Adipocyte (in vitro differentiated cells): ENCODE measurements around the gene RIC8B.
A peak's percentile ranks its signal among the peaks of the same experiment; 100 is the strongest.

ENCODE experiments used
- DNase-seq: peaks from one replicate; pipeline ENCODE4 v3.0.0-alpha.2; 2015; ENCODE audit warnings: low read depth
- H3K27me3 ChIP-seq: replicated peaks from 2 replicates; pipeline ENCODE4 v1.7.0; 2013; ENCODE audit warnings: mild to moderate bottlenecking, low read length, moderate library complexity; ENCODE audit not compliant: control insufficient read depth, insufficient read depth
- H3K36me3 ChIP-seq: 2 replicates; pipeline ENCODE4 v1.7.0; 2013; ENCODE audit warnings: low read length, mild to moderate bottlenecking, moderate library complexity; ENCODE audit not compliant: control insufficient read depth, insufficient read depth, severe bottlenecking
- H3K4me1 ChIP-seq: 2 replicates; pipeline ENCODE4 v1.7.0; 2013; ENCODE audit warnings: mild to moderate bottlenecking, low read length, moderate library complexity; ENCODE audit not compliant: control insufficient read depth, insufficient read depth
- H3K4me3 ChIP-seq: 2 replicates; pipeline ENCODE4 v1.7.0; 2013; ENCODE audit warnings: mild to moderate bottlenecking, low read length, moderate library complexity
- H3K9ac ChIP-seq: 2 replicates; pipeline ENCODE4 v1.7.0; 2013; ENCODE audit warnings: mild to moderate bottlenecking, low read length, moderate library complexity
- H3K9me3 ChIP-seq: 2 replicates; pipeline ENCODE4 v1.7.0; 2013; ENCODE audit warnings: mild to moderate bottlenecking, low read length, moderate library complexity; ENCODE audit not compliant: control insufficient read depth

RIC8B gene

GRCh38 chr12:106774808-106775524 lies 484 bp downstream of the RIC8B start:
- H3K9me3 ChIP-seq: no peaks in the 10 kb centered on the region
- H3K4me3 ChIP-seq: peak overlapping the region; percentile 91
- no peak for DNase-seq
- H3K9ac ChIP-seq: peak overlapping the region; percentile 97
- peaks cover 9% of the 10 kb centered on the region for H3K4me1 ChIP-seq
- no peaks in the 10 kb centered on the region for H3K27me3 ChIP-seq
- no peaks in the 10 kb centered on the region for H3K36me3 ChIP-seq

- no peaks in the 10 kb centered on the region for H3K36me3 ChIP-seq
Measured at GRCh38 chr12:106776897-106777296, 2.4 kb downstream of the RIC8B start.

DNA sequence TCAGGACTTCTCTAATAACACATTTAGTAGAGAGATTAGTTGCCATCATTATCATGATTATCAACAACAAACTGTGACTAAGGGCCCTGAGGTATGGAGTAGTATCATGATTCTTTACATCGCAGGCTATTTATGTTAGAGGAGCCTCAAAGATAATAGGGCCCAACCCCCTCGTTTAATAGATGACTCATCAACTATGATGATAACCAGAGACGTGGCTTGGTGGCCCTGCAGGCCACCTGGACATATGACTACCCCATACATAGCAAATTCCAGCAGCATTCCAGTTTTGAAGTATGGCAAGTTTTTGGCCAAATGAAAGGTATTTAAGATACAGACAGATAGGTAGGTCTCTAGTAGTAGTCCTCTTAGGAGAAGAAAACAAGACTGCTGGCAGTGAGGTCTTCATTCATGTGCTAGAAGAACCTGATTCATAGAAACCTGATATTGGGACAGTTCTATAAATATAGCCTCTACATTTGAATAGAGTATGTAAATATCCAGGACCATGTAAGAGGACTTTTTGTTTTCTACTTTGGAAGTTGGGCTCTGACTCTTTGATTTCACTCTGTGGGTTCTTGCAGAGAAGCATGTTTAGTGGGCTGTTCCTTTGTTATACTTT lies 5.6 kb downstream of the RIC8B start:
- Histone ChIP-seq H3K36me3 (peaks cover 10% of the 10 kb centered on the region), H3K9ac (no peak overlapping the region)
- peak; percentile 12 for DNase-seq

More at GRCh38 chr12:106776897-106777296, 2.4 kb downstream of the RIC8B start:
- no peaks in the 10 kb centered on the region for H3K27me3 ChIP-seq
- DNase-seq: no peak
- no peaks in the 10 kb centered on the region for H3K9me3 ChIP-seq
- H3K9ac ChIP-seq: no peak overlapping the region
- H3K4me1 ChIP-seq: peaks cover 9% of the 10 kb centered on the region
- no peak overlapping the region for H3K4me3 ChIP-seq

DNA sequence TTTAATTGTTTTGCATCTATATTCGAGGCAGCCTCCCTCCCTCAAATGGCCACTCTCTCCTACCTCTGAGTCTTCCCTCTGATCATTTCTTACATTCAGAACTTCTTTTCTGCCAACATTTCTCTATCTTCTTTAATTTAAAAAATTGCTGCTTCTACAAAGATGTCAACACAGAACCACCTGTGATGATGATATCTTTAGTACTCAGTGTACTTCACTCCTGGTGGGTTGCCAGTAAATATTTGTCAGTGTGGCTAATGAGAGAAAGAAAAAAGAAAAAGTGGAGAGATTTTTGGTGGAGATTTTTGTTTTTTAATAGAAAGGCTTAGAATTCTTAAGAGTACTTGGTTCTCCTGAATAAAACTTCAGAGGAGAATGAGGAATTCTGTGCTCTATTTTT lies 8.1 kb downstream of the RIC8B start:
- no peak for DNase-seq
- no peak overlapping the region for H3K4me3 ChIP-seq
- H3K36me3 ChIP-seq: peaks cover 14% of the 10 kb centered on the region
- H3K27me3 ChIP-seq: no peaks in the 10 kb centered on the region
- no peak overlapping the region for H3K9ac ChIP-seq
- no peaks in the 10 kb centered on the region for H3K9me3 ChIP-seq
- H3K4me1 ChIP-seq: no peaks in the 10 kb centered on the region

More for the DNA sequence above, 5.6 kb downstream of the RIC8B start:
- H3K4me3 ChIP-seq: no peak overlapping the region
- peaks cover 7% of the 10 kb centered on the region for H3K4me1 ChIP-seq
- no peaks in the 10 kb centered on the region for H3K27me3 ChIP-seq
- H3K9me3 ChIP-seq: no peaks in the 10 kb centered on the region

GRCh38 chr12:106783515-106783914 lies 9.0 kb downstream of the RIC8B start:
- Histone ChIP-seq H3K9ac (no peak overlapping the region), H3K4me1 (no peaks in the 10 kb centered on the region), H3K4me3 (no peak overlapping the region), H3K27me3 (no peaks in the 10 kb centered on the region), H3K9me3 (no peaks in the 10 kb centered on the region), H3K36me3 (peaks cover 14% of the 10 kb centered on the region)
- no peak for DNase-seq

GRCh38 chr12:106790020-106790419 lies 15.5 kb downstream of the RIC8B start:
- H3K4me3 ChIP-seq: no peak overlapping the region
- H3K9me3 ChIP-seq: no peaks in the 10 kb centered on the region
- no peak overlapping the region for H3K9ac ChIP-seq
- no peak for DNase-seq
- no peaks in the 10 kb centered on the region for H3K4me1 ChIP-seq
- H3K27me3 ChIP-seq: no peaks in the 10 kb centered on the region
- H3K36me3 ChIP-seq: peaks cover 28% of the 10 kb centered on the region

GRCh38 chr12:106791531-106791930 lies 17.0 kb downstream of the RIC8B start:
- Histone ChIP-seq H3K4me1 (no peaks in the 10 kb centered on the region), H3K27me3 (no peaks in the 10 kb centered on the region), H3K9ac (no peak overlapping the region), H3K9me3 (no peaks in the 10 kb centered on the region), H3K4me3 (no peak overlapping the region), H3K36me3 (peaks cover 22% of the 10 kb centered on the region)
- DNase-seq: no peak

DNA sequence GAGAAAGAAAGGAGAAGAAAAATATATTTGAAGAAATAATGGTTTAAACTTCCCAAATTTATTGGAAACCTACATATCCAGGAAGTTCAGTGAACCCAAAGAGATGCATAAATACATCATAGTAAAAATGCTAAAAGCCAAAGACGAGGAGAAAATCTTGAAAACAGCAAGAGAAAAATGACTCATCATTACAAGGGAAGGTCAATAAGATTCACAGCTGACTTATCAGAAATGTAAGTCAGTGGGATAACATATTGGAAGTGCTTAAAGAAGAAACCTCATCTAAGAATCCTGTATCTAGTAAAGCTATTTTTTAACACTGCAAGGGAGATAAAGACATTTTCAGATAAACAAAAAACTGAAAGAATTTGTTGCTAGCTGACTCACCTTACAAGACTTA lies 19.9 kb downstream of the RIC8B start:
- H3K36me3 ChIP-seq: peaks cover 22% of the 10 kb centered on the region
- H3K4me3 ChIP-seq: no peak overlapping the region
- DNase-seq: no peak
- no peaks in the 10 kb centered on the region for H3K9me3 ChIP-seq
- H3K9ac ChIP-seq: no peak overlapping the region
- H3K27me3 ChIP-seq: no peaks in the 10 kb centered on the region
- H3K4me1 ChIP-seq: no peaks in the 10 kb centered on the region

- Histone ChIP-seq H3K4me3 (no peak overlapping the region), H3K27me3 (no peaks in the 10 kb centered on the region), H3K9me3 (no peaks in the 10 kb centered on the region), H3K36me3 (peaks cover 8% of the 10 kb centered on the region), H3K4me1 (no peaks in the 10 kb centered on the region), H3K9ac (no peak overlapping the region)
- no peak for DNase-seq
Measured at GRCh38 chr12:106801167-106801708, 26.8 kb downstream of the RIC8B start.

GRCh38 chr12:106801830-106802533 lies 27.5 kb downstream of the RIC8B start:
- Histone ChIP-seq H3K9me3 (no peaks in the 10 kb centered on the region), H3K4me3 (no peak overlapping the region), H3K27me3 (no peaks in the 10 kb centered on the region), H3K36me3 (peaks cover 8% of the 10 kb centered on the region), H3K9ac (no peak overlapping the region), H3K4me1 (no peaks in the 10 kb centered on the region)
- DNase-seq: no peak

DNA sequence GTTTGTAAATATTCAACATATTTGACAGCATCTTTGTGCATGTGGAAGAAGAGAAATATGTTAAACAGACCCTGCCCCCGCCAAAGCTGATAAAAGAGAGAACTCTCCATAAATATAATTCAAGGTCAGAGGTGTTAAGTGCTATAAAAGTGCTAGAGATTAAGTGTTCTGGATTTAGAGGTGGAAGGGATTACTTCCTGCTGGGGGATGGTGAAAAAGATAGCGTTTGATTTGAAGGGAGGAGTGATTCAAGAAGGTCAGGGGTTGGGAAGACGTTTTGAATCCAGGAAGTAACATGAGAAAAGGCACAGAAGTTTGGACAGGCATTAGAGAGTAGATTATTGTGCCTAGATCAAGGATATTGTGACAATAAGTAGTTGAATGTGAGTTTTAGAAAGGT lies 30.2 kb downstream of the RIC8B start:
- Histone ChIP-seq H3K27me3 (no peaks in the 10 kb centered on the region), H3K9ac (no peak overlapping the region), H3K4me3 (no peak overlapping the region), H3K4me1 (no peaks in the 10 kb centered on the region), H3K36me3 (peaks cover 8% of the 10 kb centered on the region), H3K9me3 (no peaks in the 10 kb centered on the region)
- no peak for DNase-seq
